ENCODE data around the gene B3GALNT2.

Gene B3GALNT2

DNA sequence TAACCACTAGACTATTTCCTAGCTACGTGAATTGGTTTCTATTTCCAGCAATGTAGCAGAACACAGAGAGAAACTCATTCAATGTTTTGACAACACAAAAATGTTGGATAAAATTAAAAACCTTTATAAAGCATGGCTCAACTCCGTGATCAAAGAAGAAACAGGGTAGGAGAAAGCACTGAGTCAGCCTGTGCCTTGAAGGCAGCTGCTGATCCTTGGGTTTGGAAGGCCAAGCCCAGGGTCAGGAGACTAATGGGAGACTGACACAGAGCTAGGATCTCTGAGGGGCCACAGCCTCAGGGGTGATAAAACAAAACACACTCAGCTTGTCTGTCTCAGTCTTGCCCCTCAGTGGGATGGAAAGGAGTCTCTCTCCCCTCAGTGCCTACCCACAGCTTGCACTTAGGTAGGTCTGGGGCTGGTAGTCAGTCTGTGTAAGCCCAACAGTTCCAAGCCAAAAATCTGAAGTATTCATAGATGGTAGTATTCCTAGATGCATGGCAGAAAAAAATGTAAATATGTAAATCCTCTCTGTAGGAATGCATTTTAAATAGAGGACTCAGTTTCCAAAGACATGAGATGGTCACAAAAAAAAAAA, 53.3 kb downstream of the B3GALNT2 start:
- no peak for DNase-seq

DNA sequence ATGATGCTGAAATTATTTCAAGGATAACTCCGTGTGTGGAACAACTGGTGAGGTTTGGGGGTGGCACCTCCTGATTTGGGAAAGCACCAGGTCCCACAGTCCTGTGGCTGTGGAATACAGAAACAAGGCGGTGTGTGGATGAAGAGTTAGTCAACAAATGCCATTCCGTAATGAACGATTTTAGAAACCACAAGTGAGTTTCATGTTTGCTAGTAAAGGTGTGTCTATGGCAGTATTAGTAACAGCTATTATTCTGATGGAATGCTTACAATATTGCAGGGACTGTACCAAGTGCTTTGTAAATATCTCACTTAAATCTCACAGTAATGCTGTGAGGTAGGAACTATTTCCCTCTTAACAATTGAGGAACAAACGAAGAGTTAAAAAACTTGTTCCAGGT, 53.8 kb downstream of the B3GALNT2 start:
- DNase-seq, result no peak

DNA sequence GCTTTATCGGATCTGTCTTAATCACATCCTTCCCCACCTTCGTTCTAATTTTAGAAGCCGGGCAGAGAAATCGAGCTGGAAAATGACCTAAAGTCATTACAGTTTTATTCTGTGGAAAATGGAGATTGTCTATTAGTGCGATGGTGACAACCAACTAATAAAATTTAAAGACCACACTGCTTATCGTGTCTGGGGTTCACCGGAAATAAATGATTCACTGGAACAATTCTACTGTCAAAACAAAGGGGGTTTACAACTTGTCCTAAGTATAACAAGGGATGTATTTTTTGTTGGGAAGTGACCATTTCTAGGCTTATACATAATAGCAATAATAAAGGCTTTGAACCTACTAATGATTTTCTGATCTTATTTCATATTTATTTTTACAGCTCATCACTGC, 55.6 kb downstream of the B3GALNT2 start:
- no peak for DNase-seq

DNA sequence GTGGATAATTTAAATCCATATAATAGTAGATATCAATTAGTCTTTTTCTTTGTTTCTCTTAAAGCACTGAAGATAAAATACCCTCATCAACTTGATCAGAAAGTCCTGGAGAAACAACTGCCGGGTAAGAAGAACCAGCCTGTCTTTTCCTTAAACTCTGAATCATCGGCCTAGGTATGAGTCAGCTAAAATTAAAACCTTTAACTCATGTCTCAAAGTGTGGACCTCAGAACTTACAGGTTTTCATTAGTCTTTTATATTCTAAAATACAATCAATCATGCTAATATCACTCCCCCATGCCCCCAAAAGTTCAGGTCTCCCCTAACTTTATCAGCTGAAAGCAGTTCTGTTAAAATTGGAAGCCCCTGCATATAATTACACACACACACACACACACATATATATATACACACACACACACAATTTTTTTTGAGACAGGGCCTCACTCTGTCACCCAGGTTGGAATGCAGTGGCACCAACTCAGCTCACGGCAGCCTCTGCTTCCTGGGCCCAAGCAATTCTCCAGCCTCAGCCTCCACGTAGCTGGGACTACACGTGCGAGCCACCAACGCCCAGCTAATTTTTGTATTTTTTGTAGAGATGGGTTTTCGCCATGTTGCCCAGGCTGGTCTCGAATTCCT, 61.3 kb downstream of the B3GALNT2 start:
- no peak for DNase-seq

DNA sequence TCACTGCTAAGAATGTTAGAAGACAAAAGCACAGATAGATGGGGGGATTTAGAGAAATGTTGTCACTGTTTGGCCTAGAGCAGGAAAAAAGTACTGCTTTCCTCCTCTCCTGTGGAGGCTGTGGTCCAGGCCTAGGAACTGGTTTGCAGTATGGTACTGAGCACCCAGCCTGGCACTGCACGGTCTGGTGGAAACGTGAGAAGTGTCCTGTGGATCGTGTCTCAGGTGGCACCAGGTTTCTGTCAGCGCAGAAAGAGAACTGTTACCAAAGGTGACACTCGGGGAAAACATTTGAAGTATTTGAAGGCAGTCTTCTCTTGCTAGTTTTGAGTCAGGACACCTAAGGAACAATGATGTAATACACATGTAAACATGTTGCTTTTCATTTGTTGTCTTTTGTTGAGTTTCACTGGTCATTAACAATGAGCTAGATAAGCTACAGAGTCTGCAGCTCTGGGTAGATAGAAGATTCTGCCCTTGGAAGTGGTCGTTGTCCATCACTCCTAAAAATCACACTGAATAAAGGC, 63.0 kb downstream of the B3GALNT2 start:
- no peak for DNase-seq

DNA sequence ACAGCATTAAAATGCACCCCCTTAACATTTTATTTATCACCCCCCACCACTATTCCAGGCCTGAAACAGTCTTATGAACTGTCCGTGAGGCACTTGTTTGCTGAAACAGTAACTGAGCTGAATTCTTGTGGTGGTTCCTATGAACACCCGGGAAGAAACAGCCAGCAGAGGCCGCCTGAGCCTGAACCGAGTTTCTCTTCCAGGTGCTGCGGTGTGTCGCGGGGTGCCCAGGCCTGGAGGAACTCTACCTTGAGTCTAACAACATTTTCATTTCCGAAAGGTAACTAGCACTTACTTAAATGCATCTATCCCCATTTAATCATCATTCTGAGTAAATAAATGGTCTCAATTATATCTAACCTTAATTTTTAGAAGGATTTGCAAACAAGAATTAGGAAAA, 70.3 kb downstream of the B3GALNT2 start:
- DNase-seq, result no peak

DNA sequence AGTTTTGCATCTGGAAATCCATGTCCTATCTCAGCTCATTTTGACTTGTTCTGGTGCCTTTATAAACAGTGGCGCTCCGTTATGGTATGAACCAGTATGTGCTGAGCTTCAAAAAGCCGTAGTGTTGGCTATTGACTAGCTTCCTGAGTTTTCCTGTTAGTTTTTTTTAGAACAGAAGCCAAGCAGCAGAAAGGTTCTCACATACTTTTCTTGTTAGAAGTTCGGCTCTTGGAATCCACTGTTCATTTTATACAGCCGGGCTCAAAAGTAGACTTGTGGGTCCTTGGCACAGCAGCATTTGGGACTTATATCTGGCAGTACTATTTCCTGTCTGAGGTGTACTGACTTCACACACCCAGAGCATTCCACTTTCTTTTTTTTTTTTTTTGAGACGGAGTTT, 73.3 kb downstream of the B3GALNT2 start:
- DNase-seq, result no peak

DNA sequence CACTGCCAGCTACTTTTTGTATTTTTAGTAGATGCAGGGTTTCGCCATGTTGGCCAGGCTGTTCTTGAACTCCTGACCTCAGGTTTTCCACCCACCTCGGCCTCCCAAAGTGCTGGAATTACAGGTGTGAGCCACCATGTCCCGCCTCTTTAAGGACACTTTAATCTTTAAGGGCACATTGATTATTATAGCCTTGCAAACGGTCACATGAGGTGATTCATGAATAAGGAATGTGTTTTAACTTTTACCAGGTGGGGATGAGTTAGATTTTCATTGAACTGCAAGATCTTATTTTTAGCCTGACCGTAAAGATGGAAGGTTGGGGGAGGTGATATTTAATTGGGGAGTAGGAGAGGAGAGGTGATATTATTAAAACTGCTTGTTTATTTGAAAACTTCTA, 75.1 kb downstream of the B3GALNT2 start:
- no peak for DNase-seq

DNA sequence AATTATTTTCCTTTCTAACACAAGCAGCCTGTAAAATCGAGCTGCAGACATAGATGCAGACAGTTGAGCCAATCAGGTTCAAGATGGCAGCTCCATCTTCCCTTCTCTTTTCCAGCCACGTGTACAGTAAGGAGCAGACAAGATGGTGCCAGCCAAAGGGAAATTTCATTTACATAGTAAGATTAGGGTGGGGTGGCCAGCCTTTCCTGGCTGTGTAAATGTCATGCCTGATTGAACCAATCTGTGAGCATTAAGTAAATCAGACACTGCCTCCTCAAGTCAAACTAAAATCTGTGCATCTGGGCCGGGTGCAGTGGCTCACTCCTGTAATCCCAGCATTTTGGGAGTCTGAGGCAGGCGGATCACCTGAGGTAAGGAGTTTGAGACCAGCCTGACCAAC, 76.8 kb downstream of the B3GALNT2 start:
- no peak for DNase-seq

DNA sequence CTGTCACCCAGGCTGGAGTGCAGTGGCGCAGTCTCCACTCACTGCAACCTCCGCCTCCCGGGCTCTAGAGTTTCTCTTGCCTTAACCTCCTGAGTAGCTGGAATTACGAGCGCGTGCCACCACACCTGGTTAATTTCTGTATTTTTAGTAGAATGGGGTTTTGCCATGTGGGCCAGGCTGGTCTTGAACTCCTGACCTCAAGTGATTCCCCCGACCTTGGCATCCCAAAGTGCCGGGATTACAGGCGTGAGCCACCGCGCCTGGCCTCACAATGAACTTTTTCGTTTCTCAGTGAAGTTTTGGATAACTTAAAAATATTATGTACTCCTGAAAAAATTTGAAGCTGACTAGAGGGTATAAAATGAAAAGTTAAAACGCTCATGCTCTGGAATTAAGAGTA, 77.6 kb downstream of the B3GALNT2 start:
- DNase-seq, result no peak

DNA sequence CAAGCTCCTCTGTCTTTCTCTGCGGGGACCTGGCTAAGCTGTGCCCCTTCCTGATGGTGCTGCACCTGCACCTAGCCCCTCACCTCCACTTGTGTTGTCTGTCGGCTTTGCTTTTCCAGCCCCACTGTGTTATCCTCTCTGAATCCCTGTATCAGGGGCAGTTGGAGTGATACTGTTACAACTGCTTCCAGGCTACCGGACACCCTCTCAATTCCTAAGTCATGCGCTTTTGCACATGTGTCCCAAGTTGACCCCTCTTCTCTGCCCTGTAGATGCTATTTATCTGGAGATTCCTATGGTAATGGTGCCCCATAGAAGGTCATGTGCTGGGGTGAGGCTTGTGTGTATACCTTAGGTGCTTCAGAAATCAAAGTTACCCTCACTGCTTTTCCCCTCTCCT, 78.1 kb downstream of the B3GALNT2 start:
- no peak for DNase-seq

DNA sequence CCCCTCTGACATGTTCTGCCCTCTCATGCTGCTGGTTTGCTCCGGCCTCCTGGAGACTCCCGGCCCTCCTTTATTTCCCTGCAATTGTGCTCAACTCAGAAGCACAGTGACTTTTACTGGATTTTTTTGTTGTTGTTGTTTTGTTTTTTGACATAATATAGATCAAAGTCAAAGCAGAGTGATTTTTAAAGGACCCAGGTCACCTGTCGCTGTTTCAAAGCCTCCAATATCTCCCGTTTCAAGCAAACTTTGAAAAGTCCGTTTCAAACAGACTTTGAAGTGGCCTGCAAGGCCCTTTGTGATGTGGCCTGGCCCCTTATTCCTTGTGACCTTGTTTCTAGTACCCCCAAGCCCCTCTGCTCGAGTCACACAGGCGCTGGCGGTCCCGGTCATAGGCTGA, 78.9 kb downstream of the B3GALNT2 start:
- DNase-seq, result no peak

DNA sequence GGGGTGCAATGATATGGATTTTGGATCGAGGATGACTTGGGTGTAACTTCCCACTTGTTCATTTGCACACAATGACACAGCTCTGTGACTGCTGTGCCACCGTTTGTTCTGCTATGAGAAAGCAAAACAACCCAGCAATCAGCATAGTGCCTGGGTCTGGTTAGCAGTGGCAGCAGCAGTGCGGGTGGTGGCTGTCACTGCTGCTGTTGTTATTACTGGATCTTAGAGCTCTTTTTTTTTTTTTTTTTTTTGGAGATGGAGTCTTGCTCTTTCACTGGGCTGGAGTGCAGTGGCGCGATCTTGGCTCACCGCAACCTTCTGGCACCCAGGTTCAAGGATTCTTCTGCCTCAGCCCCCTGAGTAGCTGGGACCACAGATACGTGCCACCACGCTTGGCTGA, 80.2 kb downstream of the B3GALNT2 start:
- DNase-seq, result no peak

DNA sequence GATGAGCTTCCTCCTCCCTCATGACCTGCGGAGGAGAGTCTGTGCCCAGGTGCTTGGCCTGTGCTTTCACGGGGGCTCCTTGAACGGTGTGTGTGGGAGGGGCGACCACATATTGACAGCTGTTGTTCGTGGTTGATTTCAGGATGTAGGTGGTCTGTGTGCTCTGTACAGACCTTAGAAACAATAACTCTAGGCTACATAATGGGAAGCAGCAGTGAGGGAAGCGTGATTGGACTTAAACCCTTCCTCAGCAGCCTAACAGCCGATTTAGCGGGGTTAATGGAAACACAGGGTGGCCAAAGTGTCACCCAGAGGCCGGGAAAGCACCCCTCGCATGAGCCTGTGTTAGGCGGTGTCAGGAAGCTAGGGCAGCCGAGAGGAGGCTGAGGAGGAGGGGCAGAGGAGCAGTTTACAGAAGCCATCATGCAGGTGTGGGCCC, 81.0 kb downstream of the B3GALNT2 start:
- no peak for DNase-seq

DNA sequence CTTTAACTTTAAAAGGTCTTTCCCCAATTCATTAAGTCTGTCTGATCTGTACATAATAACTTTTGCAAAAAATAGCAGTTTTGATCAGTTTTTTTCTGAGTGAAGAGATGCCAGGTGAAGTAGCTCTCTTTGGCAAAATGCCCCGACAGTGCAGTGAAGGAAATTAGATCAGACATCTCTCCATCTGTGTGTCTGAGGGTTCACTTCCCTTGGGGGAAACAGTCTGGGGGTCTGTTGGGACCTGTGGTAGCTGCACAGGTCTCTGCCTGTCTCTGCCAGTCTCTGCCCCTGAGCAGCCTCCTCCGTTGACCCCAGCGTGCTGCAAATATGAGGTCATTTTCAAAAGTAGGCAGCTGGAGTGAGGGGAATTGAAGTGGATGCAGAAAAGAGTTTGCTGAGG, 82.5 kb downstream of the B3GALNT2 start:
- no peak for DNase-seq

DNA sequence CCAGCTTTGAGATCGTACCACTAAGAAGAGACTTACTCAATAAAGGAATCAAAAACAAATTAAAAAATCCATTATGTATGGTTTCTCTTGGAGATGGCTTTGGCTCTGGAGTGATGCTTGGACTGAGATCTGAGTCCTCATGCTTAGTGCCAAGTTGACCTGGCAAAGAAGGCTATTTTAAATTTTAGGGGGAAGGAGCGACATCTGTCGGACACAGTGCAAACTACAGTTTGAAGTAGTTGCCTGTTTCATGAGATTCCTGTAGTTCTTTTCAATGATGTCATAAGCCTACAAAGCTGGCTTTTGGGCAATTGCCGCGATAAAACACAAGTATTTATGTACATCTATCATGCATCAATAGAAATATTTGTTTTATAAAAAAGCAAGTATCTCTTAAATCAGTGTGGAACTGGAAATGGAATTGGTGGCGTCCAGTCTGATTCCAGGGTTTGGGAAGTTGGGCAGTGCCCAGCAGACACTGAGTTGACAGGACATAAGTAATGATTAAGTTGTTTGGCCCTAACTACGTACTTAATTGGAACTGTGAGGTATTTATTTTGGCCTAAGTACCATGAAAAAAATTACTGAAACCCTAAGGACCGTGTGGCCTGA, 87.1 kb downstream of the B3GALNT2 start:
- DNase-seq, result no peak

DNA sequence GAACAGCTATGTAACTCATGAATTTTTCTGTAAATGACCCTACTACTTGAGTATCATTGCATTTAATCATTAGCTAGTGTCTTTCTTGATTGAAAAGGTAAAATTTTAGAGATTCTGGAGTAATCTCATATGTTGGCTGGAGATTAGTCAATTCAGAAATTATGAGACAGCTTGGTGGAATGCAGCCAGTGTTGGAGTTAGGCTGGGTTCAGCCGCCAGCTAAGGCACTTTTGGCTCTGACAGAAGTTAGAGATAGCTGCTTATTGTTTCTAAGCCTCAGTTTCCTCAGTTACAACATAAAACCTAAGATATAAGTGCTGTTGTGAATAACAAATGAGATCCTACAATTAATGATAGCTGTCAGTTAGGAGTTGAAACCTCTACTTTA, 87.6 kb downstream of the B3GALNT2 start:
- DNase-seq, result no peak

DNA sequence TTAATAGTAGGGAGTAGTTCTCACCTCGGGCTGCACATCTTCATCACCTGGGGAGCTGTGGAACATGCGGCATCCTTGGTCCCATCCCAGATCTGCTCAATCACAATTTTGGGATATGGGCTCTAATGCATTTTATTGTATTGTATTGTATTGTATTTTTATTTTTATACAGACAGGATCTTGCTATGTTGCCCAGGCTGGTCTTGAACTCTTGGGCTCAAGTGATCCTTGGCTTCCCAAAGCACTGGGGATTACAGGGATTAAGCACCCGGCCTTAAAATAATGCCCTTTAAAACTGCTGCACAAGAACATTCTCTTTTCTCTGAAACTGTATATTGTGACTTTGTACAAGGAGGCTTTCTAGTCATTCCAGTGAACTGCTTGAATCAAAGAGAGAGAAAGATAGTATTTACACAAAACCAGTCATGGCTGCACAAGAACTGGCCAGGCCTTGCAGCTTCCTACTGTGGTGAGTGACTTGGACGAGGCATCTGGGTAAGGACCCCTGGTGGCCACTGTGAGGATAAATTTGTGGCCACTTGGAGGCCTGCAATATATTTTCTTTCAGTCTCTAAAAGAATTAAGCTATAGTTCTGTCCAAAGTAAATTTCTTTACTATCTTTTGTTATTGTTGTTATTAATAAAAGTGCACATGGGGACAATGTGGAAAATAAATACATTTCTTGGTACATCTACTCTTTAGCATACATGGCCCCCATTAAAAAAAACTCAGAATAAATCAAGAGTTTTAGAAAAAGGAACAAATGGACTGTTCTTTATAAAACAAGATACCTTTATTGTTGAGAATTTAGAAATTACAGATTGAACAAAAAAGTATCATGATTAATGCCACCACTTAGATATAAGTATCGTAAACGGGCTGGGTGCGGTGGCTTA, 89.0 kb downstream of the B3GALNT2 start:
- peak; percentile 30 for DNase-seq

DNA sequence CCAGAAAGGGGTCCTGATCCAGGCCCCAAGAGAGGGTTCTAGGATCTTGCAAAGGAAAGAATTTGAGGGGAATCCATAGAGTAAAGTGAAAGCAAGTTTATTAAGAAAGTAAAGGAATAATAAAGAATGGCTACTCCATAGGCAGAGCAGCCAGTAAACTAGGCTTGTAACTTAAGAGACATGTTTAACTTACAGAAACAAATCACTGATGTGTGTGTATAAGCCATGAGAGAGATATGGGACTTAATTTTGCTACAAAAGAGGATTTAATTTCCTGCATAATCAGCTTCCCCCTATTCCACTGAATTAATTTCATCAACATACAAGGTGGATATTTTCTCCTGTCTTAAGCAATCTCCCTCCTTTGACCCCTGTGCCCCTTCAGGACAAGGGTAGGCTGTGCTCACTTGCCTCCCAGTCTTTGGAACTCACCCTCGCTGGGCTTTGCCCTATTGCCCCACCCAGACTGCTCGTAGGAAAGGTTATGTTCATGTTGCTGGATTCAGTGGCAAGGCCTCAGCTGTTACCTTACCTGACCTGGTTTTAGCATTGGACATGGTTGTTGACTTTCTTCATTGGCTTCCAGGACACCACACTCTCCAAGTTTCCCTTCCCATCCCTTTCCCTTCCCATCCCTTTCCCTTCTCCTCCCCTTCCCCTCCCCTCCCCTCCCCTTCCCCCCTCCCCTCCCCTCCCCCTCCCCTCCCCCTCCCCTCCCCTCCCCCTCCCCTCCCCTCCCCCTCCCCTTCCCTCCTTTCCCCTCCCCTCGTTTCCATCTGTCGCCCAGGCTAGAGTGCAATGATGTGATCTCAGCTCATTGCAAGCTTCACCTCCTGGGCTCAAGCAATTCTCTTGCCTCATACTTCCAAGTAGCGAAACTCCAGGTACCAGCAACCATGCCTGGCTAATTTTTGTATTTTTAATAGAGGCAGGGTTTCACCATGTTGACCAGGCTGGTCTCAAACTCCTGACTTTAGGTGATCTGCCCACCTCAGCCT, 92.5 kb downstream of the B3GALNT2 start:
- DNase-seq, result no peak

DNA sequence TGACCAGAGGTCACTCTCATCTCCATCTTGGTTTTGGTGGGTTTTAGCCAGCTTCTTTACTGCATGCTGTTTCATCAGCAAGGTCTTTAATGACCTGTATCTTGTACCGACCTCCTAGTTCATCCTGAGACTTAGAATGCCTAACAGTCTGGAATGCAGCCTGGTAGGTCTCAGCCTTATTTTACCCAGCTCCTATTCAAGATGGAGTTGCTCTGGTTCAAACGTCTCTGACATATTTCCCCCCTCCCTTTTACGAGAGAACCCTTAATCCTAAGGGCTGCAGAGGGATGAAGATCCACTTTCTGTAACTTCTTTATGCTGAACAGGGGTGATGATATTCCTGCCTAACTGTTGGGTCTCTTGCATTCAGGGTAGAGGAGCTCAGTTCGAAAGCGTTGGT, 93.8 kb downstream of the B3GALNT2 start:
- no peak for DNase-seq

DNA sequence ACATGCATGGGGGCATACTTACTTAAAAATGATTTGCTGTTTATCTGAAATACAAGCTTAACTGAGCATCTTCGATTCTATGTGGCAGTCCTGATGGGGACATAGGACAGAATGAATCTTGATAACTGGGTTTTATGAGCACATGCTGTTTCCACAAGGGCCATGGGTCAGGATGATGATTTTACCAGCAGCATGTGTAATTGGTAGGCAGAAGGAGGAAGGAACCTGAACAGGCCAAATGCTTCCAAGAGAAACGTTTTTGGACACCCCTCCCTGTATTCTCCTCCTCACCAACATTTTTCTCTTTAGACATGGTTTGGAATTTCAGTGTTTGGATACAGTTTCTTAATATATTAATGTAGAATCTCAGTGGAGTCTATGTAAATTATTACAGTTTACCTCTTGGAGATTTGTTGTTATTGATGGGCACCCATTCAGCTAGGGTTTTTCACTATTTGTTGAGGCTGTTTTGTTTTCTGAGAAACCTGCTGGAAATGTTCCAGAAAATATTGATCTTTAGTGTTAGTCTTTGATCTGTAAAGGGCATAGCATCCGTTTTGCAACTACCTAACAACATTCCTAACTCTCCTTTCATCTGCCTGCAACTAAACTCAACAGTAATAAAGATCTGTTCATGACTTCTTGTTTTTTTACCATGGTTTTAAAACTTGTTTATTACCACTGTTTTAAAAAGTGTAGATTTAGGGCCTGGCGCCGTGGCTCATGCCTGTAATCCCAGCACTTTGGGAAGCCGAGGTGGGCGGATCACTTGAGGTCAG, 95.0 kb downstream of the B3GALNT2 start:
- no peak for DNase-seq
